ENCODE results near the gene PAPPA. TPM values are rescaled to one million over a fixed set of nuclear protein-coding genes. Genes with fewer than 3 reads are reported as not detected.

The PAPPA gene
- total RNA-seq, 1 donor from 2014 or later: 0.52 TPM

DNA sequence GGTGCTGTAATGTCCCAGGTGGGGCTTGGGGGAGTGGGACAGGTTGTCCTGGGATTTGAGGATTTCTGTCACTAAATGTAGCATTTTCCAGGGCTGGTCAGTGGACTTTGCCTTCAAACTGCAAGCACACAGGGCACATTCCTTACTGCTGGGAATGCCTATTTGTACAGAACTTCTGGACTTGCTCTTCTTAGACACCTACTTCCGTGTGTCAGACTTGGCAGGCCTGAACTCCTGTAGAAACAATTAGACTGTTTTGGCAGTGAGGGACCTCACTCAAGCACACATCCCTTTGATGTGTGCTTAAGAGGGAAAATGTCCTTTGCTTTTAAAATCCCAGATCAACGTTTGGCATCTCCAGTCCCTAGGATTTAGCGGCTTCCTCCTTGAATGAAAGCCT is 192.2 kb downstream of the PAPPA start:
- no peaks in the 10 kb centered on the region for H3K4me1 ChIP-seq (ENCODE audit: control insufficient read depth in 3 of 3, insufficient read depth in 3 of 3, low read length in 3 of 3)
- no peak overlapping the region for H3K9ac ChIP-seq (ENCODE audit: low read depth in 1 of 3, low read length in 3 of 3)
- H3K4me3 ChIP-seq (ENCODE audit: low read length in 3 of 3): no peak overlapping the region
- no peak overlapping the region for H3K27ac ChIP-seq (ENCODE audit: low read depth, low read length)
- H3K27me3 ChIP-seq (ENCODE audit: control insufficient read depth in 3 of 3, insufficient read depth in 3 of 3, low read length in 3 of 3): no peaks in the 10 kb centered on the region
- no peaks in the 10 kb centered on the region for H3K9me3 ChIP-seq (ENCODE audit: control insufficient read depth in 3 of 3, low read length in 3 of 3)
- H3K36me3 ChIP-seq (ENCODE audit: control insufficient read depth in 3 of 3, insufficient read depth in 3 of 3, low read length in 3 of 3): no peaks in the 10 kb centered on the region

DNA sequence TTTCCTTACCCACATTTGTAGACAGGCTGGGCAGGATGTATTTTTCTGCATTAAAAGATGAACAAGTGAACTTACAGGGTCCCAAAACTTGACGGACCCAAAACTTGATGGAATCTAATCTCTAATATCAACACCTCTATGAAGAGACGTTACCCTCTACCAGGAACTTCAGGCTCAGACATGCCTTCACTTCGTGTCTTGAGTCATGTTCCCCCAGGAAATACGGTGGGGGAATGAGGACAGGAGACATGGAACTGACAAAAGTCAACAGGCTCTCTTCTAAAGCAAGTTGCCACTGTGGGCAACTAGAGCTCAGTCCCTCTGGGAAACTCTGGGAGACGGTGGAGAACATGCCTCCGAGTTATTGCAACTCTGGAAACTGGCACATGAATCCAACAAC is 196.1 kb downstream of the PAPPA start:
- H3K36me3 ChIP-seq (ENCODE audit: control insufficient read depth in 3 of 3, insufficient read depth in 3 of 3, low read length in 3 of 3): no peaks in the 10 kb centered on the region
- no peak overlapping the region for H3K9ac ChIP-seq (ENCODE audit: low read depth in 1 of 3, low read length in 3 of 3)
- no peak overlapping the region for H3K27ac ChIP-seq (ENCODE audit: low read depth, low read length)
- H3K4me1 ChIP-seq (ENCODE audit: control insufficient read depth in 3 of 3, insufficient read depth in 3 of 3, low read length in 3 of 3): peaks cover 0 to under 1% (median 0%) of the 10 kb centered on the region in 3 donors
- no peaks in the 10 kb centered on the region for H3K27me3 ChIP-seq (ENCODE audit: control insufficient read depth in 3 of 3, insufficient read depth in 3 of 3, low read length in 3 of 3)
- H3K9me3 ChIP-seq (ENCODE audit: control insufficient read depth in 3 of 3, low read length in 3 of 3): no peaks in the 10 kb centered on the region
- no peak overlapping the region for H3K4me3 ChIP-seq (ENCODE audit: low read length in 3 of 3)

DNA sequence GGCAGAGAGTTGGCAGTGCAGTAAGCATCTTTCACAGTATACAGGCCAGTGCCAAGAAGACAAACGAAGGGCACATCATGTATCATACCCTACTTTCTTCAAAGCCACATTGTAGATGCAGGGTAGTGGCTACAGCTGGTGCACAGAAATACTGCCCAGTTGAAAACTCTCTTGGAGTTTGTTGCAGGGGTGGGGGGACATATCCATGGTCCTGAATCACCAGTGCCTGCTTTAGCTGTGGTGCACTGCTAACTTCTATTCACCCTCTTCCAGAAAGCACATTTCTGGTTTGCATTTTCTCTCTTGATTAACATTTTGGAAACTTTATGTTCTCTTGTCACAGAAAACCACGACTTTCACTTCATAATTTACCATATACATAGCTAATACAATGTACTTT is 196.6 kb downstream of the PAPPA start:
- H3K27ac ChIP-seq (ENCODE audit: low read depth, low read length): no peak overlapping the region
- no peaks in the 10 kb centered on the region for H3K36me3 ChIP-seq (ENCODE audit: control insufficient read depth in 3 of 3, insufficient read depth in 3 of 3, low read length in 3 of 3)
- H3K4me3 ChIP-seq (ENCODE audit: low read length in 3 of 3): no peak overlapping the region
- H3K9me3 ChIP-seq (ENCODE audit: control insufficient read depth in 3 of 3, low read length in 3 of 3): no peaks in the 10 kb centered on the region
- H3K4me1 ChIP-seq (ENCODE audit: control insufficient read depth in 3 of 3, insufficient read depth in 3 of 3, low read length in 3 of 3): peaks cover 4 to 5% (median 4%) of the 10 kb centered on the region in 3 donors
- no peak overlapping the region for H3K9ac ChIP-seq (ENCODE audit: low read depth in 1 of 3, low read length in 3 of 3)
- no peaks in the 10 kb centered on the region for H3K27me3 ChIP-seq (ENCODE audit: control insufficient read depth in 3 of 3, insufficient read depth in 3 of 3, low read length in 3 of 3)

GRCh38 chr9:116352958-116353357 is 199.4 kb downstream of the PAPPA start:
- H3K27me3 ChIP-seq (ENCODE audit: control insufficient read depth in 3 of 3, insufficient read depth in 3 of 3, low read length in 3 of 3): no peaks in the 10 kb centered on the region
- no peak overlapping the region for H3K4me3 ChIP-seq (ENCODE audit: low read length in 3 of 3)
- H3K9ac ChIP-seq (ENCODE audit: low read depth in 1 of 3, low read length in 3 of 3): no peak overlapping the region
- H3K9me3 ChIP-seq (ENCODE audit: control insufficient read depth in 3 of 3, low read length in 3 of 3): no peaks in the 10 kb centered on the region
- peaks cover 12 to 15% (median 13%) of the 10 kb centered on the region in 3 donors for H3K4me1 ChIP-seq (ENCODE audit: control insufficient read depth in 3 of 3, insufficient read depth in 3 of 3, low read length in 3 of 3)
- no peaks in the 10 kb centered on the region for H3K36me3 ChIP-seq (ENCODE audit: control insufficient read depth in 3 of 3, insufficient read depth in 3 of 3, low read length in 3 of 3)
- H3K27ac ChIP-seq (ENCODE audit: low read depth, low read length): no peak overlapping the region

GRCh38 chr9:116355153-116355921 is 201.7 kb downstream of the PAPPA start:
- Histone ChIP-seq H3K9ac (ENCODE audit: low read depth in 1 of 3, low read length in 3 of 3) (peak overlapping the region in 1 of 3 donors; percentile 4), H3K4me1 (ENCODE audit: control insufficient read depth in 3 of 3, insufficient read depth in 3 of 3, low read length in 3 of 3) (peaks cover 22 to 35% (median 23%) of the 10 kb centered on the region in 3 donors), H3K36me3 (ENCODE audit: control insufficient read depth in 3 of 3, insufficient read depth in 3 of 3, low read length in 3 of 3) (no peaks in the 10 kb centered on the region), H3K9me3 (ENCODE audit: control insufficient read depth in 3 of 3, low read length in 3 of 3) (no peaks in the 10 kb centered on the region), H3K27me3 (ENCODE audit: control insufficient read depth in 3 of 3, insufficient read depth in 3 of 3, low read length in 3 of 3) (no peaks in the 10 kb centered on the region), H3K4me3 (ENCODE audit: low read length in 3 of 3) (no peak overlapping the region), H3K27ac (ENCODE audit: low read depth, low read length) (no peak overlapping the region)

DNA sequence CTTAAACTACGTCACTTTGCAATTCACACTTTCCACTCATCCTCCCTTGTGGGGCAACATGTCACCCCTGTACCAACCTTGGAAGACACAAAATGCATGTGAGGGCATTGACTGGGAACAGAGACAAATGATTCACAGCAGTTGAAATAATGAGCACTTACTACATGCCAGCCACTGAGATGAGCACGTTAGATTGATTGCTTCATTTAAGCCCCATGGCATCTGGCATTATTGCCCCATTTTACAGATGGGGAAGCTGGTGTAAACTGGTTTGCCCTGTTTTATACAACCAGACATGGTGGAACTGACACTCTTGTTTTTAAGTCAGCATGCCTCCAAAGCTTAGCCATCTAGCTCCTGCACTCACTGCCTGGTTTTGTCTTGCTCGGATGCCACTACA is 204.7 kb downstream of the PAPPA start:
- H3K9me3 ChIP-seq (ENCODE audit: control insufficient read depth in 3 of 3, low read length in 3 of 3): no peaks in the 10 kb centered on the region
- H3K27ac ChIP-seq (ENCODE audit: low read depth, low read length): no peak overlapping the region
- H3K4me1 ChIP-seq (ENCODE audit: control insufficient read depth in 3 of 3, insufficient read depth in 3 of 3, low read length in 3 of 3): peaks cover 22 to 47% (median 31%) of the 10 kb centered on the region in 3 donors
- no peak overlapping the region for H3K9ac ChIP-seq (ENCODE audit: low read depth in 1 of 3, low read length in 3 of 3)
- no peak overlapping the region for H3K4me3 ChIP-seq (ENCODE audit: low read length in 3 of 3)
- H3K27me3 ChIP-seq (ENCODE audit: control insufficient read depth in 3 of 3, insufficient read depth in 3 of 3, low read length in 3 of 3): no peaks in the 10 kb centered on the region
- no peaks in the 10 kb centered on the region for H3K36me3 ChIP-seq (ENCODE audit: control insufficient read depth in 3 of 3, insufficient read depth in 3 of 3, low read length in 3 of 3)

GRCh38 chr9:116360016-116360415 is 206.4 kb downstream of the PAPPA start:
- peaks cover 23 to 57% (median 32%) of the 10 kb centered on the region in 3 donors for H3K4me1 ChIP-seq (ENCODE audit: control insufficient read depth in 3 of 3, insufficient read depth in 3 of 3, low read length in 3 of 3)
- no peak overlapping the region for H3K27ac ChIP-seq (ENCODE audit: low read depth, low read length)
- no peaks in the 10 kb centered on the region for H3K9me3 ChIP-seq (ENCODE audit: control insufficient read depth in 3 of 3, low read length in 3 of 3)
- no peak overlapping the region for H3K9ac ChIP-seq (ENCODE audit: low read depth in 1 of 3, low read length in 3 of 3)
- no peaks in the 10 kb centered on the region for H3K27me3 ChIP-seq (ENCODE audit: control insufficient read depth in 3 of 3, insufficient read depth in 3 of 3, low read length in 3 of 3)
- no peaks in the 10 kb centered on the region for H3K36me3 ChIP-seq (ENCODE audit: control insufficient read depth in 3 of 3, insufficient read depth in 3 of 3, low read length in 3 of 3)
- no peak overlapping the region for H3K4me3 ChIP-seq (ENCODE audit: low read length in 3 of 3)

DNA sequence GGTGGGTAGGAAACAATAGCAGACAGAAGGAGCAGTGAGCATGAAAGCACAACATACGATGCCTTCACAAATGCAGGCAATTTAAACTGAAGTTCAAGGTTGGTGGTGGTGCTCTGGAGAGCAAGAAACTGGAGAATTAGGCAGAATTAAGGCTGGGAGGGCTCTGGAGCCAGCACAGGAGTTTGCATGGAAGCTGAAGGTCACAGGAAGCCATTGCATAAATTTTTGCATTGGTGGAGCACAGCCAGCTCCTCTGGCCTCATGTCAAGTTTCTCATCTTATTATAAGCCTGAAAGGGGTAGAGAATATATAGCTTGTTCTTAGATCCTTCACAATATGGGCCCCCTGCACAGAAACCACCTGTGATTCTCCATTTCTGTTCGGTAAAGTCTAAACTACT is 207.4 kb downstream of the PAPPA start:
- H3K36me3 ChIP-seq (ENCODE audit: control insufficient read depth in 3 of 3, insufficient read depth in 3 of 3, low read length in 3 of 3): no peaks in the 10 kb centered on the region
- H3K27me3 ChIP-seq (ENCODE audit: control insufficient read depth in 3 of 3, insufficient read depth in 3 of 3, low read length in 3 of 3): no peaks in the 10 kb centered on the region
- H3K4me1 ChIP-seq (ENCODE audit: control insufficient read depth in 3 of 3, insufficient read depth in 3 of 3, low read length in 3 of 3): peaks cover 20 to 53% (median 30%) of the 10 kb centered on the region in 3 donors
- H3K4me3 ChIP-seq (ENCODE audit: low read length in 3 of 3): no peak overlapping the region
- H3K9me3 ChIP-seq (ENCODE audit: control insufficient read depth in 3 of 3, low read length in 3 of 3): no peaks in the 10 kb centered on the region
- H3K9ac ChIP-seq (ENCODE audit: low read depth in 1 of 3, low read length in 3 of 3): no peak overlapping the region
- no peak overlapping the region for H3K27ac ChIP-seq (ENCODE audit: low read depth, low read length)

- no peak overlapping the region for H3K27ac ChIP-seq (ENCODE audit: low read depth, low read length)
- H3K9me3 ChIP-seq (ENCODE audit: control insufficient read depth in 3 of 3, low read length in 3 of 3): no peaks in the 10 kb centered on the region
- H3K4me3 ChIP-seq (ENCODE audit: low read length in 3 of 3): no peak overlapping the region
- no peak overlapping the region for H3K9ac ChIP-seq (ENCODE audit: low read depth in 1 of 3, low read length in 3 of 3)
- no peaks in the 10 kb centered on the region for H3K36me3 ChIP-seq (ENCODE audit: control insufficient read depth in 3 of 3, insufficient read depth in 3 of 3, low read length in 3 of 3)
- H3K4me1 ChIP-seq (ENCODE audit: control insufficient read depth in 3 of 3, insufficient read depth in 3 of 3, low read length in 3 of 3): peaks cover 22 to 53% (median 31%) of the 10 kb centered on the region in 3 donors
- H3K27me3 ChIP-seq (ENCODE audit: control insufficient read depth in 3 of 3, insufficient read depth in 3 of 3, low read length in 3 of 3): no peaks in the 10 kb centered on the region
Measured at GRCh38 chr9:116361547-116361946, 208.0 kb downstream of the PAPPA start.

DNA sequence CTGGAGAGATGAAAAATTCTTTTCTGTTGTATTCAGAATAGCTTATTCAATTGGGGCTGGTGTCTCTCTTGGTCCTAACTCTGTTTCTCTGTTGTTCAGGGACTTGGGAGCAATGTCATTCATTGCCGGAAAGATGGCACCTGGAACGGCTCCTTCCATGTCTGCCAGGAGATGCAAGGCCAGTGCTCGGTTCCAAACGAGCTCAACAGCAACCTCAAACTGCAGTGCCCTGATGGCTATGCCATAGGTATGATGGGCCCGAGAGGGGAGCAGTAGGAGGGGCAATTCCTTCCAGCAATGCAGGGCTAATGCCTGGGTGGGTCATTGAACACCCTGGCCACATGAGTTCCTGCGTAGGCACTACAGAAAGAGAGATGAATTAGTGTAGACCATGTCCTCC is 208.9 kb downstream of the PAPPA start:
- Histone ChIP-seq H3K27ac (ENCODE audit: low read depth, low read length) (no peak overlapping the region), H3K36me3 (ENCODE audit: control insufficient read depth in 3 of 3, insufficient read depth in 3 of 3, low read length in 3 of 3) (no peaks in the 10 kb centered on the region), H3K27me3 (ENCODE audit: control insufficient read depth in 3 of 3, insufficient read depth in 3 of 3, low read length in 3 of 3) (no peaks in the 10 kb centered on the region), H3K4me3 (ENCODE audit: low read length in 3 of 3) (no peak overlapping the region), H3K4me1 (ENCODE audit: control insufficient read depth in 3 of 3, insufficient read depth in 3 of 3, low read length in 3 of 3) (peaks cover 27 to 62% (median 31%) of the 10 kb centered on the region in 3 donors), H3K9ac (ENCODE audit: low read depth in 1 of 3, low read length in 3 of 3) (no peak overlapping the region), H3K9me3 (ENCODE audit: control insufficient read depth in 3 of 3, low read length in 3 of 3) (no peaks in the 10 kb centered on the region)
